Measurements from ENCODE around the gene MYOF.
"Not testable (repeated sequence)": the region's sequence is repeated elsewhere in the genome, so short reads cannot be mapped to it uniquely, and the experiment has no call there.

The MYOF gene

GRCh38 chr10:93370961-93371360 is 111.2 kb downstream of the MYOF start:
- DNase-seq (ENCODE audit: low read depth in 2 of 2): no peak
- no peak overlapping the region for H3K4me3 ChIP-seq (replicated peaks in 1 of 2; ENCODE audit: low read depth in 2 of 2, low read length in 2 of 2)
- TF ChIP-seq CTCF (IDR thresholded peaks at IDR 0.05; ENCODE audit: low read depth, low read length): no peak

DNA sequence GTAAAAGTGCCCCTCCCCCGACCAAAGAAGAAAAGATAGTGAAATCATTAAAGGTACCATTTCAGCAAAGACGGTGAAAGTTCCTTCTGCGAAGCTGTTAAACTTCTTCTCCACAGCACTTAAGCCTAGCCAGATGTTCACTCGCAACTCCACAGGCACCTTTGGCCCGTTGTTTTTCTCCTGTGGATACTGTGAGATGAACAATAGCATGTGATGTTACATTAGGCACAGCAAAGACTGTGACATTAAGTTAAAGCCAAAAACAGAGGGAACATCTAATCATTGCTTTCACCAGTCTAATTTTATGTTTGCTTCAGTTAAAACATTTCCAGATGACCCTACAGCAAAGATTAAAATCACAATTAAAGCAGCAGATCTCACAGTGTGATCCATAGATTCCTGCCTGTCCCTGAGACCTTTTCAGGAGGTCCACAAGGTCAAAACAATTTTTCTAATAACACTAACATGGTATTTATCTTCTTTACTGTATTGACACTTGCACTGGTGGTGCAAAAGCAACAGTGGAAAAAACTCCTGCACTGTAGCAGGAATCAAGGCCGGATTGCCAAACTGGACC is 112.5 kb downstream of the MYOF start:
- TF ChIP-seq CTCF (IDR thresholded peaks at IDR 0.05; ENCODE audit: low read depth, low read length): no peak
- no peak overlapping the region for H3K4me3 ChIP-seq (replicated peaks in 1 of 2; ENCODE audit: low read depth in 2 of 2, low read length in 2 of 2)
- no peak for DNase-seq (ENCODE audit: low read depth in 2 of 2)

DNA sequence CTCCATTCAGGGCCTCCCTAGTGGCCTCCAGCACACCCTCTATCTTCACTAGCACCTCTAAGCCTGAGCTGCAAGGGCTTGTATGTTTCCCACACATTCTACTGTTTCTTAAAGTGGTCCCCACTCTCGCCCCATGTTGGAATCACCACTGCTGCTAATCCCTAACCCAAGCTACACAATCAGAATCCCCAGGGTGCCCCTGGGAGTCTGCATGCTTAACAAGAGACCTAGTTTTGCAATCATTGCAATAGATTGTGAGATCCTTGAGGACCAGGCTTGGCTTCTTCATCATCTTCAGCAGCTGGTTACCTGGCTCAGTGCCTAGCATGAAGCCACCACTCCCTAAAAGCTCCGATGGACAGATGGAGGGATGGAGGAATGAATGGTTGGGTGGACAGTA is 113.9 kb downstream of the MYOF start:
- peak; percentile 47 to 52 for DNase-seq (ENCODE audit: low read depth in 2 of 2)
- no peak for TF ChIP-seq CTCF (IDR thresholded peaks at IDR 0.05; ENCODE audit: low read depth, low read length)
- no peak overlapping the region for H3K4me3 ChIP-seq (replicated peaks in 1 of 2; ENCODE audit: low read depth in 2 of 2, low read length in 2 of 2)

DNA sequence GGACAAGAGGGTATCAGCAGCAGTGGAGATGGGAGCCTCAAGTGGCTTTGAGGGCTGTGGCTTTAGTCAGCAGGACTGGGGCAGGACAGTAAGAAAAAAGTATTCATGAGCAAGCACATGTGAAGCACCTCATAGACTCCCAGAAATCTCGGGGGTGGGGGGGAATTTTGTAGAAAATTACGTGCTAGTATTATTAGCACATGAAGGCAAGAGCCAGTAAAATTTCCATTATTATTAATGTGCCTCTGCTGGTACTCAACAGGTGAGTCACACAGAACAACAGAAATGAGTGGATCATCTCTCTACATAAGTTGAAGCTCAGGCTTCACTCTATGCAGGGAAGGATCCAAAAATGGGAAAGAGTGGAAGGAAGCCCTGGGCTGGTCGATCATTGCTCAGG is 114.5 kb downstream of the MYOF start:
- TF ChIP-seq CTCF (IDR thresholded peaks at IDR 0.05; ENCODE audit: low read depth, low read length): no peak
- no peak for DNase-seq (ENCODE audit: low read depth in 2 of 2)
- no peak overlapping the region for H3K4me3 ChIP-seq (replicated peaks in 1 of 2; ENCODE audit: low read depth in 2 of 2, low read length in 2 of 2)

- no peak for TF ChIP-seq CTCF (IDR thresholded peaks at IDR 0.05; ENCODE audit: low read depth, low read length)
- no peak overlapping the region for H3K4me3 ChIP-seq (replicated peaks in 1 of 2; ENCODE audit: low read depth in 2 of 2, low read length in 2 of 2)
- DNase-seq (ENCODE audit: low read depth in 2 of 2): no peak
Observed at GRCh38 chr10:93364966-93365365, 117.2 kb downstream of the MYOF start.

DNA sequence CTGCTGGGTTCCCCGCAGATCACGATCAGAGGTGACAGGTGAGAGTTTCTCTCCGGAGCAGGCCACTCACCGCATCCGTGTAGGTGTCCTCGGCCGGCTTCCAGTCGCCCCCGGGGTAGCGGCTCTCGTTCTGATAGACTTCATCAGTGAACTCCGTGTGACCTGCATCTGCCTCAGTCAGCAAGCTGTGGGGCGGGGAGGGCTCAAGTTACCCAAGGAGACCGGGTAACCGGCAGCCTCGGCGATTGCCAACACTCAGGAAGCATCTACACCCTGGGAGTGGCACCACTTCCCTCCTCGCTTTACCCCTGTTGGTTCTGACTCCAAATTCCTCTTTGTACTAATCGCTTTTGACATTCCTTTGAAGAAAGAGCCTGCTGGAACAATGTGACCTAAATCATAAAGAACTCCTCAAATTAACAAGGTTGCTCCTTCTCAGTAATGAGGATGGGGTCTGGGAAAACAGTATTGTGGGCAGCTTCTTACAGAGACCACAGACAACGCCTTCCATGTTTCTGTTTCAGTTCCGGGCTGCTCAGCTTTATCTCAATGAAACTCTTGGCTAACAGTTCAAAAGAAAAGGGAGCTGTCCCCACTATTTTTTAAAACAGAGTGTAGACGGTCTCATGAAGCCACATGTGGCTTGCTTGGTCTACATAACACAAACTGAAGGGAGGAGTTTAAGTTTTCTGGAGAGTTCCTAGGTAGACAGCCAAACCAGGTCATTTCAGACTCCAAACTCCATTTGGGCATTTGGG is 118.1 kb downstream of the MYOF start:
- H3K4me3 ChIP-seq (replicated peaks in 1 of 2; ENCODE audit: low read depth in 2 of 2, low read length in 2 of 2): no peak overlapping the region
- TF ChIP-seq CTCF (IDR thresholded peaks at IDR 0.05; ENCODE audit: low read depth, low read length): no peak
- DNase-seq (ENCODE audit: low read depth in 2 of 2): no peak

DNA sequence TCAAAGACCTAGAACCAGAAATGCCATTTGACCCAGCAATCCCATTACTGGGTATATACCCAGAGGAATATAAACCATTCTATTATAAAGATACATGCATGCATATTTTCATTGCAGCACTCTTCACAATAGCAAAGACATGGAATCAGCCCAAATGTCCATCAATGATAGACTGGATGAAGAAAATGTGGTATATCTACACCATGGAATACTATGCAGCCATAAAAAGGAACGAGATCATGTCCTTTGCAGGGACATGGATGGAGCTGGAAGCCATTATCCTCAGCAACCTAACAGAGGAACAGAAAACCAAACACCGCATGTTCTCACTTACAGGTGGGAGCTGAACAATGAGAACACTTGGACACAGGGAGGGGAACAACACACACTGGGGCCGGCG is 123.7 kb downstream of the MYOF start:
- H3K4me3 ChIP-seq (replicated peaks in 1 of 2; ENCODE audit: low read depth in 2 of 2, low read length in 2 of 2); DNase-seq (ENCODE audit: low read depth in 2 of 2): not testable (repeated sequence)
